Small intestine (tissue), 7 donors: ENCODE measurements around the gene ZNF700. TPM values are rescaled to one million over a fixed set of nuclear protein-coding genes. Genes with fewer than 3 reads are reported as not detected.
"Not testable (repeated sequence)": the region's sequence is repeated elsewhere in the genome, so short reads cannot be mapped to it uniquely, and the experiment has no call there.

Experiments
- DNase-seq, 2 donors: peaks; one replicate each; pipeline versions ENCODE4 v3.0.0 to v3.0.0-alpha.2; 2013
- FAIRE-seq: peaks from 2 replicates; lab custom pipeline; 2012; peaks lifted over from hg19 to GRCh38; lab: Jason Lieb, UNC
- H3K27ac ChIP-seq, 3 donors: one replicate each; pipeline ENCODE4 v1.5.1; 2013; ENCODE audit warnings: low read length in 2 of 3, mild to moderate bottlenecking in 2 of 3, control low read depth in 1 of 3, inconsistent platforms in 1 of 3, low read depth in 1 of 3, moderate library complexity in 1 of 3
- H3K27me3 ChIP-seq, 3 donors: one replicate each; pipeline ENCODE4 v1.6.1; 2013; ENCODE audit warnings: low read length in 3 of 3, inconsistent platforms in 1 of 3; ENCODE audit not compliant: control insufficient read depth in 3 of 3, insufficient read depth in 3 of 3
- H3K36me3 ChIP-seq, 3 donors: one replicate each; pipeline ENCODE4 v1.6.1; 2013; ENCODE audit warnings: low read length in 3 of 3, inconsistent platforms in 1 of 3, low read depth in 1 of 3, mild to moderate bottlenecking in 1 of 3, moderate library complexity in 1 of 3; ENCODE audit not compliant: control insufficient read depth in 3 of 3, insufficient read depth in 2 of 3
- H3K4me1 ChIP-seq, 3 donors: one replicate each; pipeline ENCODE4 v1.6.1; 2013; ENCODE audit warnings: low read length in 2 of 3, inconsistent platforms in 1 of 3, low read depth in 1 of 3, mild to moderate bottlenecking in 1 of 3, moderate library complexity in 1 of 3; ENCODE audit not compliant: control insufficient read depth in 3 of 3, insufficient read depth in 2 of 3
- H3K4me3 ChIP-seq, 3 donors: one replicate each; pipeline ENCODE4 v1.5.1; 2013; ENCODE audit warnings: low read length in 3 of 3, control low read depth in 1 of 3, inconsistent platforms in 1 of 3, low read depth in 1 of 3, mild to moderate bottlenecking in 1 of 3, moderate library complexity in 1 of 3
- H3K9me3 ChIP-seq, 2 donors: one replicate each; pipeline ENCODE4 v1.6.1; 2013; ENCODE audit warnings: low read depth in 1 of 2, low read length in 1 of 2; ENCODE audit not compliant: control insufficient read depth in 2 of 2, insufficient read depth in 1 of 2
- whole genome bisulfite sequencing, 3 donors: extraction: QIAGEN DNeasy Blood & Tissue Kit; methylation state at CpG; one replicate each; pipeline ENCODE4 v1.1.7; 2013; 5-methylcytosine and 5-hydroxymethylcytosine counted together
- polyA plus RNA-seq, 4 donors: library from polyadenylated mRNA; stranded (reverse) in 3 of 4; unstranded in 1 of 4; fragments of 200-250 nt in 3 of 4; fragments of 120-200 nt in 1 of 4; gene quantifications; one replicate each; pipeline versions ENCODE4 v1.2.1 to v1.2.3, GENCODE V29; 2013
- donor health status: healthy with polysubstance abuse.
- donor health status: control.
- donor health status: control.
- donor health status: Bipolar disorder and iron deficiency.
- donor health status: healthy.

Gene ZNF700
- polyA plus RNA-seq, 4 donors, result 7.3 to 24.6 (median 15.6) TPM

- FAIRE-seq, result no peak
- H3K4me1 ChIP-seq, result peaks cover 0 to 4% (median 0%) of the 10 kb centered on the region in 3 donors
- peaks cover 0 to 3% (median 0%) of the 10 kb centered on the region in 3 donors for H3K27me3 ChIP-seq
- peaks cover 0 to 4% (median 0%) of the 10 kb centered on the region in 3 donors for H3K36me3 ChIP-seq
- WGBS, 3 donors, result 92 to 96% (median 95%) methylated on average over 17 of the region's 17 CpGs
- H3K27ac ChIP-seq, result no peak overlapping the region
- no peak overlapping the region for H3K4me3 ChIP-seq
- H3K9me3 ChIP-seq, result peaks cover 0 to 12% of the 10 kb centered on the region in 2 donors
- no peak for DNase-seq
Measured at GRCh38 chr19:11986754-11987153, 61.8 kb downstream of the ZNF700 start.

GRCh38 chr19:11987405-11988281, 62.7 kb downstream of the ZNF700 start:
- Histone ChIP-seq H3K4me3 (peak overlapping the region; percentile 55 to 96 (median 75)), H3K27me3 (peaks cover 0 to 3% (median 0%) of the 10 kb centered on the region in 3 donors), H3K4me1 (peaks cover 0 to 4% (median 0%) of the 10 kb centered on the region in 3 donors), H3K36me3 (peaks cover 0 to 4% (median 0%) of the 10 kb centered on the region in 3 donors), H3K27ac (peak overlapping the region; percentile 60 to 88 (median 84)), H3K9me3 (peaks cover 0 to 6% of the 10 kb centered on the region in 2 donors)
- 0 to 1% (median 0%) methylated on average over 51 to 54 of the region's 54 CpGs for WGBS, 3 donors
- FAIRE-seq (no peak), DNase-seq (peak; percentile 95)

- DNase-seq (no peak), FAIRE-seq (no peak)
- Histone ChIP-seq H3K36me3 (peaks cover 0 to 4% (median 0%) of the 10 kb centered on the region in 3 donors), H3K4me1 (peaks cover 0 to 4% (median 0%) of the 10 kb centered on the region in 3 donors), H3K27ac (peak overlapping the region in 1 of 3 donors; percentile 88), H3K9me3 (no peaks in the 10 kb centered on the region), H3K4me3 (peak overlapping the region in 2 of 3 donors; percentile 5 to 96), H3K27me3 (peaks cover 0 to 3% (median 0%) of the 10 kb centered on the region in 3 donors)
- 69 to 76% (median 72%) methylated on average over 9 of the region's 9 CpGs for WGBS, 3 donors
Measured at GRCh38 chr19:11989112-11989456, 64.2 kb downstream of the ZNF700 start.

GRCh38 chr19:11991921-11992320, 67.0 kb downstream of the ZNF700 start:
- H3K9me3 ChIP-seq, DNase-seq, FAIRE-seq, H3K27me3 ChIP-seq, H3K4me3 ChIP-seq, H3K27ac ChIP-seq, H3K36me3 ChIP-seq, H3K4me1 ChIP-seq: not testable (repeated sequence)
- WGBS, 3 donors, result 77 to 96% (median 91%) methylated on average over 4 of the region's 4 CpGs

GRCh38 chr19:11995174-11995573, 70.3 kb downstream of the ZNF700 start:
- 92 to 100% (median 94%) methylated on average over 1 of the region's 1 CpG for WGBS, 3 donors
- no peaks in the 10 kb centered on the region for H3K27me3 ChIP-seq
- peaks cover 0 to 12% of the 10 kb centered on the region in 2 donors for H3K9me3 ChIP-seq
- FAIRE-seq (no peak), DNase-seq (no peak)
- peaks cover 0 to 3% (median 0%) of the 10 kb centered on the region in 3 donors for H3K4me1 ChIP-seq
- H3K36me3 ChIP-seq, result peaks cover 0 to 4% (median 2%) of the 10 kb centered on the region in 3 donors
- no peak overlapping the region for H3K27ac ChIP-seq
- H3K4me3 ChIP-seq, result no peak overlapping the region

Other genes starting within 250 kb of the ZNF700 start
- gene ZNF823, start 186.2 kb upstream of the ZNF700 start, polyA plus RNA-seq, result 10 to 100 TPM in 1 of 4 donors, 1 to 10 TPM in 3; 3.8 to 10.1 (median 6.5) TPM
- gene ZNF441, start 158.1 kb upstream of the ZNF700 start, polyA plus RNA-seq, result 1 to 10 TPM; 1.4 to 7.5 (median 2.1) TPM
- gene ZNF491, start 126.6 kb upstream of the ZNF700 start, polyA plus RNA-seq, result 1 to 10 TPM in 2 of 4 donors, under 1 TPM in 2; 0.45 to 1.9 (median 0.96) TPM
- gene ZNF440, start 110.8 kb upstream of the ZNF700 start, polyA plus RNA-seq, result 10 to 100 TPM in 1 of 4 donors, 1 to 10 TPM in 3; 3.5 to 18.0 (median 7.4) TPM
- gene ZNF439, start 76.4 kb upstream of the ZNF700 start, polyA plus RNA-seq, result 1 to 10 TPM; 1.1 to 8.0 (median 4.2) TPM
- 10 to 100 TPM in 1 of 4 donors, 1 to 10 TPM in 3; 1.4 to 30.4 (median 3.9) TPM for gene ZNF69, start 37.3 kb upstream of the ZNF700 start, polyA plus RNA-seq
- gene ZNF763, start 39.9 kb downstream of the ZNF700 start, polyA plus RNA-seq, result 1 to 10 TPM; 1.9 to 5.1 (median 3.5) TPM
- 1 to 10 TPM in 2 of 4 donors, under 1 TPM in 2; 0.22 to 7.0 (median 0.96) TPM for gene ZNF433, start 110.6 kb downstream of the ZNF700 start, polyA plus RNA-seq
- gene ZNF878, start 127.9 kb downstream of the ZNF700 start, polyA plus RNA-seq, result under 1 TPM in 2 of 4 donors, not detected in 2; 0.15 to 0.50 TPM
- gene ZNF844, start 139.6 kb downstream of the ZNF700 start, polyA plus RNA-seq, result 10 to 100 TPM in 1 of 4 donors, 1 to 10 TPM in 3; 1.6 to 17.1 (median 2.4) TPM
- gene ZNF20, start 215.2 kb downstream of the ZNF700 start, polyA plus RNA-seq, result 1 to 10 TPM; 2.4 to 7.0 (median 3.5) TPM
- gene ZNF625, start 231.6 kb downstream of the ZNF700 start, polyA plus RNA-seq, result 1 to 10 TPM in 2 of 4 donors, not detected in 2; 1.3 to 4.8 TPM
- 10 to 100 TPM in 1 of 4 donors, 1 to 10 TPM in 3; 2.7 to 11.1 (median 3.2) TPM for gene ZNF136, start 238.0 kb downstream of the ZNF700 start, polyA plus RNA-seq